Left ventricle myocardium inferior (tissue), 1 donor: ENCODE measurements around the gene PALLD. TPM values are rescaled to one million over a fixed set of nuclear protein-coding genes. Genes with fewer than 3 reads are reported as not detected.

Experiments
- DNase-seq: peaks from one replicate; pipeline ENCODE4 v3.0.0-alpha.2; 2020
- H3K27ac ChIP-seq: fragments of 200-600 bp; replicated peaks from 2 replicates; pipeline ENCODE4 v1.8.0; 2021
- H3K27me3 ChIP-seq: fragments of 200-600 bp; 2 replicates; pipeline ENCODE4 v1.8.0; 2021; ENCODE audit warnings: low read depth
- H3K36me3 ChIP-seq: fragments of 200-600 bp; 2 replicates; pipeline ENCODE4 v1.8.0; 2021
- H3K4me1 ChIP-seq: fragments of 200-600 bp; 2 replicates; pipeline ENCODE4 v1.8.0; 2021
- H3K4me3 ChIP-seq: fragments of 200-600 bp; 2 replicates; pipeline ENCODE4 v1.8.0; 2021; ENCODE audit warnings: mild to moderate bottlenecking, moderate library complexity
- H3K9me3 ChIP-seq: fragments of 200-600 bp; replicated peaks from 2 replicates; pipeline ENCODE4 v1.8.0; 2021
- CTCF ChIP-seq: fragments of 200-600 bp; IDR thresholded peaks from 2 replicates; pipeline ENCODE4 v1.8.0; 2021; ENCODE audit warnings: antibody characterized with exemption, mild to moderate bottlenecking, borderline replicate concordance
- intact Hi-C: fragments of 100-400 bp; cut with micrococcal nuclease; formaldehyde crosslinking; loops from one replicate; pipeline ENCODE4 v1.11.0; 2022
- total RNA-seq: library from RNA; stranded (reverse); fragmentation: NEBNext Ultra II Directional; extraction: Animal tissue kit (Norgen Biotek cat#: 25700); gene quantifications from one replicate; pipeline ENCODE4 v1.2.1, GENCODE V29; 2021
- donor health status: DM: no; HTN: yes; CAD: no; lungs with severe emphysema.

PALLD gene
- total RNA-seq, 1 donor from 2014 or later, result 871 TPM

- intact Hi-C loops, result no loop called here
- Histone ChIP-seq H3K4me1 (peaks cover 100% of the 10 kb centered on the region), H3K4me3 (peak overlapping the region; percentile 40), H3K36me3 (no peaks in the 10 kb centered on the region), H3K27ac (peak overlapping the region; percentile 86), H3K27me3 (no peaks in the 10 kb centered on the region), H3K9me3 (no peaks in the 10 kb centered on the region)
- TF ChIP-seq CTCF, result no peak
- no peak for DNase-seq
These were observed 353.1 kb downstream of the PALLD start for GRCh38 chr4:168849997-168850396.

- intact Hi-C loops, result no loop called here
- no peak for TF ChIP-seq CTCF
- H3K27me3 ChIP-seq, result no peaks in the 10 kb centered on the region
- no peaks in the 10 kb centered on the region for H3K9me3 ChIP-seq
- H3K27ac ChIP-seq, result peak overlapping the region; percentile 86
- H3K4me1 ChIP-seq, result peaks cover 100% of the 10 kb centered on the region
- peaks cover 4% of the 10 kb centered on the region for H3K36me3 ChIP-seq
- no peak for DNase-seq
- no peak overlapping the region for H3K4me3 ChIP-seq
These were observed 355.5 kb downstream of the PALLD start for GRCh38 chr4:168852387-168852786.

- Histone ChIP-seq H3K27me3 (no peaks in the 10 kb centered on the region), H3K36me3 (peaks cover 4% of the 10 kb centered on the region), H3K9me3 (no peaks in the 10 kb centered on the region), H3K4me3 (no peak overlapping the region), H3K4me1 (peaks cover 100% of the 10 kb centered on the region), H3K27ac (peak overlapping the region; percentile 86)
- DNase-seq, result no peak
- intact Hi-C loops, result no loop called here
- TF ChIP-seq CTCF, result no peak
These were observed 356.3 kb downstream of the PALLD start for GRCh38 chr4:168852933-168853713.

- peak overlapping the region; percentile 86 for H3K27ac ChIP-seq
- peaks cover 4% of the 10 kb centered on the region for H3K36me3 ChIP-seq
- peaks cover 100% of the 10 kb centered on the region for H3K4me1 ChIP-seq
- intact Hi-C loops, result no loop called here
- DNase-seq, result no peak
- no peaks in the 10 kb centered on the region for H3K27me3 ChIP-seq
- H3K9me3 ChIP-seq, result no peaks in the 10 kb centered on the region
- TF ChIP-seq CTCF, result no peak
- peak overlapping the region; percentile 11 for H3K4me3 ChIP-seq
These were observed 356.9 kb downstream of the PALLD start for GRCh38 chr4:168853770-168854169.

- Histone ChIP-seq H3K4me3 (peak overlapping the region; percentile 11), H3K27me3 (no peaks in the 10 kb centered on the region), H3K4me1 (peaks cover 100% of the 10 kb centered on the region), H3K9me3 (no peaks in the 10 kb centered on the region), H3K27ac (peak overlapping the region; percentile 86), H3K36me3 (peaks cover 4% of the 10 kb centered on the region)
- intact Hi-C loops, result no loop called here
- DNase-seq, result peak; percentile 32
- no peak for TF ChIP-seq CTCF
These were observed 357.6 kb downstream of the PALLD start for GRCh38 chr4:168854350-168854921.
